ENCODE measurements around the gene NGB. TPM values are rescaled to one million over a fixed set of nuclear protein-coding genes. Genes with fewer than 3 reads are reported as not detected.

The NGB gene
- total and polyA plus RNA-seq, 2 donors (not counting 3 experiments of a cell fraction or from before 2014, with no cell fraction given) = not detected

DNA sequence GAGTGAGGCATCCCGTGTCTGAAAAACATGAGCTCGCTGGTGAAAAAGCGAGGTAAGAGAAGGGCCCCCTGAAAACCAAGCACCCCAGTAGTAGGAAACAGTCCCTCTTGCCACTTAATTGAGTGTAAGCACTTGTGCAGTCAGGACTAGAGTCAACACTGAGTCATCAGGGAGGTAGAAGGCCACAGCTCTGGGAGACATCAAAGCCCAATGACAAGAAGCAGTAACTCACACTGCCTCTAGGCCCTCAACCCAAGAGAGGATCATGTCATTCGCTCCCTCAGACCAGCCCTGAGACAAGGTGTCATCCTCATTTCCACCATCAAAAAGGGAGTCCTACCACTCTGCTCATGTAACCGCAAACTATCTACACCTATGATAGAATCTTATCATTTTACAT lies 31.9 kb upstream of the NGB start:
- ChIA-PET POLR2A (interaction anchor here (1.1 to 2.0 kb wide), 3 partner anchors 13 to 155 kb away, joined by 4 to 7 read pairs (median 6); partner anchors contain the start of genes GSTZ1, POMT2 and VIPAS39), CTCF (interaction anchor here (1.7 to 12.7 kb wide), 2 partner anchors 11 to 151 kb away, joined by 5 to 515 read pairs; no protein-coding TSS in a partner anchor)
- TF ChIP-seq, protein P1, sequence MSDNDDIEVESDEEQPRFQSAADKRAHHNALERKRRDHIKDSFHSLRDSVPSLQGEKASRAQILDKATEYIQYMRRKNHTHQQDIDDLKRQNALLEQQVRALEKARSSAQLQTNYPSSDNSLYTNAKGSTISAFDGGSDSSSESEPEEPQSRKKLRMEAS (IDR thresholded peaks at IDR 0.05; ENCODE audit: insufficient read depth, insufficient read length) = no peak
- peak; percentile 63 for TF ChIP-seq FOS (IDR thresholded peaks at IDR 0.05; ENCODE audit: borderline replicate concordance, insufficient read depth, low read length)
- Histone ChIP-seq H3K4me2 (ENCODE audit: insufficient read depth, low read length) (no peak overlapping the region), H3K9me3 (replicated peaks; ENCODE audit: control insufficient read depth, insufficient read depth, low read length) (no peaks in the 10 kb centered on the region), H3K27me3 (ENCODE audit: control insufficient read depth in 2 of 2, insufficient read depth in 2 of 2, low read length in 2 of 2) (no peaks in the 10 kb centered on the region), H3K27ac (ENCODE audit: insufficient read depth, low read depth, low read length) (peak overlapping the region; percentile 96), H2AFZ (ENCODE audit: low read depth, low read length) (no peak overlapping the region), H3K4me1 (ENCODE audit: control insufficient read depth, extremely low read depth, insufficient read depth, low read length) (peaks cover 29% of the 10 kb centered on the region), H3K4me3 (replicated peaks in 1 of 3; ENCODE audit: insufficient read depth in 1 of 3, low read depth in 1 of 3, low read length in 3 of 3) (no peak overlapping the region), H3K36me3 (ENCODE audit: control insufficient read depth in 2 of 2, extremely low read depth in 1 of 2, insufficient read depth in 2 of 2, low read length in 2 of 2) (peaks cover 0 to 4% of the 10 kb centered on the region in 2 experiments), H4K20me1 (replicated peaks; ENCODE audit: control insufficient read depth, extremely low read depth, insufficient read depth, low read length) (no peaks in the 10 kb centered on the region), H3K79me2 (ENCODE audit: control insufficient read depth, insufficient read depth, low read length) (no peaks in the 10 kb centered on the region), H3K9ac (replicated peaks; ENCODE audit: extremely low read depth, insufficient read depth, low read length) (peak overlapping the region; percentile 68), H3K9me1 (replicated peaks; ENCODE audit: control insufficient read depth, extremely low read depth, insufficient read depth, low read length) (no peaks in the 10 kb centered on the region)
- peak; percentile 67 for DNase-seq (ENCODE audit: low read depth, low spot score)
- intact Hi-C loops (cut with micrococcal nuclease) (loop anchor here (1.0 kb wide), 3 partner anchors 17 to 154 kb away; partner anchors contain the start of genes POMT2 and VIPAS39), dilution Hi-C loops (cut with MboI; ENCODE audit: extremely low pct_ligation_motif_present, low sequenced_read_pairs) (no loop called here)
- peak; percentile 76 for FAIRE-seq
- BruUV-seq (replicated peaks) = TSS peak; percentile 75

DNA sequence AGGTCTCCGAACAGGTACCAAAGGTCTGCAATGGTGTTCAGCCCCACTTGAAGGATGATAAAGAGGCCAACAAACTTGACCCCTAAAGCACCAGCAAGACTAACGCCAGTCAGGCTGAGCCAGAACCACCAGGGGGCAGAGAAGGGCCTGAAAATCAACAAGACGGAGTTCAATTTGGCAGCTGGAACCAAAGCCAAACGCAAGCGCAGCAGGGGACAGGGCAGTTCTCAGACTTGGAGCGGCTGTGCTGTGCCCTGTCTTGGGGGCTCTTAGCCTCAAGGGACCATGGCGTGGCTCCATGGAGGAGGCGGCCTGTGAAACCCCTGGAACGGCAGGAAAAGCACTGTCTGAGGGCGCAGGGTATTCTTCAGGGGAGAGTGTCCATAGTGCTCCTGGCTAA lies 30.1 kb upstream of the NGB start:
- H3K9me3 ChIP-seq (replicated peaks; ENCODE audit: control insufficient read depth, insufficient read depth, low read length) = no peaks in the 10 kb centered on the region
- no peak overlapping the region for H3K4me2 ChIP-seq (ENCODE audit: insufficient read depth, low read length)
- DNase-seq (ENCODE audit: low read depth, low spot score) = peak; percentile 74
- no TSS peak for BruUV-seq (replicated peaks)
- peaks cover 0 to 4% of the 10 kb centered on the region in 2 experiments for H3K36me3 ChIP-seq (ENCODE audit: control insufficient read depth in 2 of 2, extremely low read depth in 1 of 2, insufficient read depth in 2 of 2, low read length in 2 of 2)
- TF ChIP-seq POLR2A (IDR thresholded peaks at IDR 0.05; ENCODE audit: low read depth, low read length) (no peak), EZH2 (IDR thresholded peaks at IDR 0.05; ENCODE audit: borderline replicate concordance, low read depth, low read length, severe bottlenecking) (no peak), POLR2AphosphoS5 (IDR thresholded peaks at IDR 0.05; ENCODE audit: insufficient read depth, low read depth, low read length) (no peak)
- TF ChIP-seq, protein P1 (IDR thresholded peaks at IDR 0.05; ENCODE audit: insufficient read depth, insufficient read length) = no peak
- TF ChIP-seq, protein P2, sequence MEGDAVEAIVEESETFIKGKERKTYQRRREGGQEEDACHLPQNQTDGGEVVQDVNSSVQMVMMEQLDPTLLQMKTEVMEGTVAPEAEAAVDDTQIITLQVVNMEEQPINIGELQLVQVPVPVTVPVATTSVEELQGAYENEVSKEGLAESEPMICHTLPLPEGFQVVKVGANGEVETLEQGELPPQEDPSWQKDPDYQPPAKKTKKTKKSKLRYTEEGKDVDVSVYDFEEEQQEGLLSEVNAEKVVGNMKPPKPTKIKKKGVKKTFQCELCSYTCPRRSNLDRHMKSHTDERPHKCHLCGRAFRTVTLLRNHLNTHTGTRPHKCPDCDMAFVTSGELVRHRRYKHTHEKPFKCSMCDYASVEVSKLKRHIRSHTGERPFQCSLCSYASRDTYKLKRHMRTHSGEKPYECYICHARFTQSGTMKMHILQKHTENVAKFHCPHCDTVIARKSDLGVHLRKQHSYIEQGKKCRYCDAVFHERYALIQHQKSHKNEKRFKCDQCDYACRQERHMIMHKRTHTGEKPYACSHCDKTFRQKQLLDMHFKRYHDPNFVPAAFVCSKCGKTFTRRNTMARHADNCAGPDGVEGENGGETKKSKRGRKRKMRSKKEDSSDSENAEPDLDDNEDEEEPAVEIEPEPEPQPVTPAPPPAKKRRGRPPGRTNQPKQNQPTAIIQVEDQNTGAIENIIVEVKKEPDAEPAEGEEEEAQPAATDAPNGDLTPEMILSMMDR (IDR thresholded peaks at IDR 0.05; ENCODE audit: extremely low read depth in 1 of 2, insufficient read depth in 1 of 2, low read depth in 1 of 2, low read length in 2 of 2) = peak; percentile 85
- no peaks in the 10 kb centered on the region for H4K20me1 ChIP-seq (replicated peaks; ENCODE audit: control insufficient read depth, extremely low read depth, insufficient read depth, low read length)
- CTCF ChIA-PET = interaction anchor here (0.7 to 12.7 kb wide), 14 partner anchors 9 to 425 kb away, joined by 3 to 515 read pairs (median 6); partner anchors contain the start of genes AHSA1, GSTZ1, POMT2 and SAMD15
- no peaks in the 10 kb centered on the region for H3K27me3 ChIP-seq (ENCODE audit: control insufficient read depth in 2 of 2, insufficient read depth in 2 of 2, low read length in 2 of 2)
- POLR2A ChIA-PET = interaction anchor here (1.0 kb wide), 1 partner anchor 15 kb away, joined by 3 read pairs; no protein-coding TSS in a partner anchor
- H3K27ac ChIP-seq (ENCODE audit: insufficient read depth, low read depth, low read length) = no peak overlapping the region
- dilution Hi-C loops (cut with MboI; ENCODE audit: extremely low pct_ligation_motif_present, low sequenced_read_pairs) (no loop called here), intact Hi-C loops (cut with micrococcal nuclease) (loop anchor here (1.0 to 2.0 kb wide), 2 partner anchors 15 to 250 kb away; no protein-coding TSS in a partner anchor)
- H3K9ac ChIP-seq (replicated peaks; ENCODE audit: extremely low read depth, insufficient read depth, low read length) = no peak overlapping the region
- H2AFZ ChIP-seq (ENCODE audit: low read depth, low read length) = no peak overlapping the region
- peak; percentile 88 for FAIRE-seq
- no peaks in the 10 kb centered on the region for H3K9me1 ChIP-seq (replicated peaks; ENCODE audit: control insufficient read depth, extremely low read depth, insufficient read depth, low read length)
- H3K4me3 ChIP-seq (replicated peaks in 1 of 3; ENCODE audit: insufficient read depth in 1 of 3, low read depth in 1 of 3, low read length in 3 of 3) = no peak overlapping the region
- peaks cover 29% of the 10 kb centered on the region for H3K4me1 ChIP-seq (ENCODE audit: control insufficient read depth, extremely low read depth, insufficient read depth, low read length)
- H3K79me2 ChIP-seq (ENCODE audit: control insufficient read depth, insufficient read depth, low read length) = no peaks in the 10 kb centered on the region
